Aorta (tissue), 5 donors: ENCODE data around the gene CTH. TPM values are rescaled to one million over a fixed set of nuclear protein-coding genes. Genes with fewer than 3 reads are reported as not detected.
"Not testable (repeated sequence)": the region's sequence is repeated elsewhere in the genome, so short reads cannot be mapped to it uniquely, and the experiment has no call there.

Source experiments
- ATAC-seq: fragments of 200-7000 bp; cut with Tn5 transposase; one replicate; pipeline ENCODE4 v1.9.1; 2022; ENCODE audit warnings: moderate library complexity; ENCODE audit not compliant: low FRiP score
- DNase-seq, 2 donors: peaks; one replicate each; pipeline ENCODE4 v3.0.0-alpha.2; 2020
- H3K27ac ChIP-seq, 2 donors: one replicate each; pipeline ENCODE4 v1.5.1; 2013; ENCODE audit warnings: low read length in 2 of 2, mild to moderate bottlenecking in 2 of 2, moderate library complexity in 2 of 2, control low read depth in 1 of 2, inconsistent platforms in 1 of 2, low read depth in 1 of 2
- H3K27me3 ChIP-seq, 2 donors: one replicate each; pipeline ENCODE4 v1.6.1; 2013; ENCODE audit warnings: control low read depth in 1 of 2, low read length in 1 of 2, mild to moderate bottlenecking in 1 of 2, moderate library complexity in 1 of 2; ENCODE audit not compliant: insufficient read depth in 2 of 2, control insufficient read depth in 1 of 2
- H3K36me3 ChIP-seq, 2 donors: one replicate each; pipeline ENCODE4 v1.6.1; 2013; ENCODE audit warnings: control low read depth in 1 of 2, low read length in 1 of 2, mild to moderate bottlenecking in 1 of 2; ENCODE audit not compliant: insufficient read depth in 2 of 2, control insufficient read depth in 1 of 2
- H3K4me1 ChIP-seq, 2 donors: one replicate each; pipeline ENCODE4 v1.6.1; 2013; ENCODE audit warnings: low read length in 2 of 2, control low read depth in 1 of 2, mild to moderate bottlenecking in 1 of 2, moderate library complexity in 1 of 2; ENCODE audit not compliant: insufficient read depth in 2 of 2, control insufficient read depth in 1 of 2
- H3K4me3 ChIP-seq, 2 donors: one replicate each; pipeline ENCODE4 v1.5.1; 2013; ENCODE audit warnings: low read length in 2 of 2, control low read depth in 1 of 2, mild to moderate bottlenecking in 1 of 2
- H3K9me3 ChIP-seq: one replicate; pipeline ENCODE4 v1.6.1; 2013; ENCODE audit warnings: mild to moderate bottlenecking, low read length; ENCODE audit not compliant: control insufficient read depth
- WGBS, 2 donors: extraction: QIAGEN DNeasy Blood & Tissue Kit; methylation state at CpG; one replicate each; pipeline ENCODE4 v1.1.7; 2013; 5-methylcytosine and 5-hydroxymethylcytosine counted together
- intact Hi-C, 2 donors: fragments of 100-400 bp; cut with DNase I; formaldehyde crosslinking; loops; one replicate each; pipeline versions ENCODE4 v1.14.2 to v1.15.0; 2022
- polyA plus RNA-seq, 2 donors: library from polyadenylated mRNA; stranded (reverse); fragments of 200-250 nt; gene quantifications; one replicate each; pipeline ENCODE4 v1.2.3, GENCODE V29; 2013
- total RNA-seq, 2 donors: library from RNA; stranded (reverse); fragmentation: NEBNext Ultra II Directional; extraction: Animal tissue kit (Norgen Biotek cat#: 25700); gene quantifications; one replicate each; pipeline ENCODE4 v1.2.1, GENCODE V29; 2021
- donor health status: healthy with polysubstance abuse.
- donor health status: Bipolar disorder and iron deficiency.
- donor health status: DM: no; HTN: no; CAD: no.
- donor health status: DM: no; HTN: no; CAD: no.
- donor health status: DM: yes; HTN: yes; CAD: no.

Gene CTH
- total and polyA plus RNA-seq, 4 donors: 1.8 to 4.3 (median 2.8) TPM

DNA sequence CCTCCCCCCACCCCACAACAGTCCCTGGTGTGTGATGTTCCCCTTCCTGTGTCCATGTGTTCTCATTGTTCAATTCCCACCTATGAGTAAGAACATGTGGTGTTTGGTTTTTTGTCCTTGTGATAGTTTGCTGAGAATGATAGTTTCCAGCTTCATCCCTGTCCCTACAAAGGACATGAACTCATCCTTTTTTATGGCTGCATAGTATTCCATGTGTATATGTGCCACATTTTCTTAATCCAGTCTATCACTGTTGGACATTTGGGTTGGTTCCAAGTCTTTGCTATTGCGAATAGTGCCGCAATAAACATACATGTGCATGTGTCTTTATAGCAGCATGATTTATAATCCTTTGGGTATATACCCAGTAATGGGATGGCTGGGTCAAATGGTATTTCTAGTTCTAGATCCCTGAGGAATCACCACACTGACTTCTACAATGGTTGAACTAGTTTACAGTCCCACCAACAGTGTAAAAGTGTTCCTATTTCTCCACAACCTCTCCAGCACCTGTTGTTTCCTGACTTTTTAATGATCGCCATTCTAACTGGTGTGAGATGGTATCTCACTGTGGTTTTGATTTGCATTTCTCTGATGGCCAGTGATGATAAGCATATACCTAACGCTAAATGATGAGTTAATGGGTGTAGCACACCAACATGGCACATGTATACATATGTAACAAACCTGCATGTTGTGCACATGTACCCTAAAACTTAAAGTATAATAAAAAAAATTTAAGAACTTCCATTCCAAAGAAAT lies 8.1 kb downstream of the CTH start:
- not testable (repeated sequence) for H3K9me3 ChIP-seq, DNase-seq, H3K4me1 ChIP-seq, H3K36me3 ChIP-seq, H3K27me3 ChIP-seq, ATAC-seq, H3K4me3 ChIP-seq, H3K27ac ChIP-seq
- WGBS, 2 donors: 82 to 95% methylated on average over 4 of the region's 4 CpGs
- intact Hi-C loops: loop anchor here in 1 of 2 donors (10.0 kb wide), 1 partner anchor 214 kb away; the partner anchor contains the start of gene LRRC40

- intact Hi-C loops: no loop called here
Observed at GRCh38 chr1:70420320-70420719, 9.3 kb downstream of the CTH start.

GRCh38 chr1:70426154-70427131 lies 15.4 kb downstream of the CTH start:
- Histone ChIP-seq H3K27me3 (no peaks in the 10 kb centered on the region), H3K4me3 (no peak overlapping the region), H3K4me1 (no peaks in the 10 kb centered on the region), H3K36me3 (peaks cover 0 to 4% of the 10 kb centered on the region in 2 donors), H3K9me3 (no peaks in the 10 kb centered on the region), H3K27ac (no peak overlapping the region)
- no peak for ATAC-seq
- intact Hi-C loops: no loop called here
- WGBS, 2 donors: 86 to 89% methylated on average over 7 of the region's 7 CpGs
- DNase-seq: no peak

More at GRCh38 chr1:70420320-70420719, 9.3 kb downstream of the CTH start:
- DNase-seq (no peak), ATAC-seq (no peak)
- no peaks in the 10 kb centered on the region for H3K36me3 ChIP-seq
- H3K27me3 ChIP-seq: no peaks in the 10 kb centered on the region
- H3K9me3 ChIP-seq: no peaks in the 10 kb centered on the region
- H3K4me3 ChIP-seq: no peak overlapping the region
- WGBS, 2 donors: 89% methylated on average over 4 of the region's 4 CpGs
- no peak overlapping the region for H3K27ac ChIP-seq
- H3K4me1 ChIP-seq: no peaks in the 10 kb centered on the region

DNA sequence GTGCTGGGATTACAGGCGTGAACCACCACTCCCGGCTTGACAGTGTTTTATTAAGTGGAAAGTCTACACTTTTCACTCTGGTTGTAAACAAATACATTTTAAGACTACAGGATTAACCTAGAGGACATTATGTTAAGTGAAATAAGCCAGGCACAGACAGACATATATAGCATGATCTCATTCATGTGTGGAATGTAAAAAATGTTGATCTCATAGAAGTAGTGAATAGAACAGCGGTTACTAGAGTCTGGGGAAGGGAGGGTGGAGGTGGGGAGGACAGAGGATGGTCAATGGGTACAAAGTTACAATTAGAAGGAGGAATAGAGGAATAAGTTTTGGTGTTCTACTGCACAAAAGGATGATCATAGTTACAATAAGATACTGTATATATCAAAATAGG lies 16.9 kb downstream of the CTH start:
- no peak for DNase-seq

DNA sequence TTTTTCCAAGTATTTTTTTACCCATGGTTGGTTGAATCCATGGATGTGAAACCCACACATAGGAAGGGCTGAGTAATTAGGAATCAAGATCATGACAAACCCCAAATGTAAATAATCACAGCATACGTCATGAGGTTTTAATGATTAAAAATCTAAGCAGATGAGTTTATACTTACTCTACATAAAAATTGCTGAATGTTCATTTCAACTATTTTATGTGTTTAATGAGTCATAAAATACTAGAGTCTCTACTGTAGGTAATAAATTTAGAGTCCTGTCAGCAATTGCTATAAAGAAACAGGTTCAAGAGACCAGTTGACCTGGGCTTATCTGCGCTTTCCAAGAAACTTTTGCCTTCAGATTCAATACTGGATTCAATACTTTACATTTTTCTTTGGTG lies 18.2 kb downstream of the CTH start:
- no peaks in the 10 kb centered on the region for H3K27me3 ChIP-seq
- H3K27ac ChIP-seq: no peak overlapping the region
- H3K4me1 ChIP-seq: no peaks in the 10 kb centered on the region
- WGBS, 2 donors: 87 to 88% methylated on average over 2 of the region's 2 CpGs
- ATAC-seq (no peak), DNase-seq (no peak)
- H3K36me3 ChIP-seq: peaks cover 2 to 9% of the 10 kb centered on the region in 2 donors
- no peaks in the 10 kb centered on the region for H3K9me3 ChIP-seq
- intact Hi-C loops: no loop called here
- no peak overlapping the region for H3K4me3 ChIP-seq

More for the DNA sequence above, 16.9 kb downstream of the CTH start:
- Histone ChIP-seq H3K4me3 (no peak overlapping the region), H3K27me3 (no peaks in the 10 kb centered on the region), H3K4me1 (no peaks in the 10 kb centered on the region), H3K36me3 (peaks cover 0 to 4% of the 10 kb centered on the region in 2 donors), H3K9me3 (no peaks in the 10 kb centered on the region), H3K27ac (no peak overlapping the region)
- WGBS, 2 donors: 74 to 76% methylated on average over 3 of the region's 3 CpGs
- ATAC-seq: no peak
- intact Hi-C loops: no loop called here

DNA sequence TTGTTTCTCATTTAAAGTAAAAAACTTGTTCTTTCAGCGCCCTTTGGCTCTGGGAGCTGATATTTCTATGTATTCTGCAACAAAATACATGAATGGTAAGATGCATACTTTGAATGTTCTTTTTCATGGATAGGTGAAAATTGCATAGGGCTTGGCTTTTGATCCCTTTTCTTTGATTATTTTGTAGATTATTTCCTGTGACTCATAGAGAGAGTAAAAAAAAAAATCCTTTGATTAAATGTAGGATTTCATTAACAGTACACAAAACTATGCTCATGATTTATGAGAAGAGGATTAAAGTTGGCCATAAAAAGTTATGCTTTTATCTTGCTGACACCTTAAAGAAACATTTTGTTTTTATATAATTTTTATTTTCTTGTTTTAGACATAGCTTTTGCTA lies 18.7 kb downstream of the CTH start:
- intact Hi-C loops: loop anchor here in 1 of 2 donors (10.0 kb wide), 1 partner anchor 645 kb away; no protein-coding TSS in a partner anchor
- ATAC-seq: no peak

DNA sequence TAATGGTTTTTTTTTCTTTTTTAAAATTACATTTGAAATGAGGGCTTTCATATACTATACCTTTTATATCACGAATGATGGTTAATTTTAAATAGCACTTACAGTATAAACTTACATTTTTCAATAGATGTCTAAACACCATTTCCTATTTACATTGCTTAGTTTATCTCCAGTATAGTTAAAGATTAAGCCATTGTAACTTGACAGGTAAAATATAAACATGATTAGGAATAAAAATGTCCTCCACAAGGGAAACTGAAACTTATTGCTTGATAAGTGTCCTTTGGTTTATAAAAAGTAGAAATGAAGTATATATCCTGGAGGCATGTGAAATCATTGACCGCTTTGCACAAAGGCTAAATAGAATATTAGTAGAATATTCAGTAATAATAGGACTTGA lies 20.2 kb downstream of the CTH start:
- intact Hi-C loops: loop anchor here in 1 of 2 donors (10.0 kb wide), 1 partner anchor 643 kb away; no protein-coding TSS in a partner anchor
- no peak for DNase-seq

More for the DNA sequence above, 18.7 kb downstream of the CTH start:
- peaks cover 2 to 9% of the 10 kb centered on the region in 2 donors for H3K36me3 ChIP-seq
- no peak overlapping the region for H3K27ac ChIP-seq
- no peak overlapping the region for H3K4me3 ChIP-seq
- no peaks in the 10 kb centered on the region for H3K4me1 ChIP-seq
- DNase-seq: no peak
- 97 to 100% methylated on average over 1 of the region's 1 CpG for WGBS, 2 donors
- H3K9me3 ChIP-seq: no peaks in the 10 kb centered on the region
- no peaks in the 10 kb centered on the region for H3K27me3 ChIP-seq

GRCh38 chr1:70431874-70432273 lies 20.8 kb downstream of the CTH start:
- ATAC-seq (no peak), DNase-seq (no peak)
- peaks cover 2 to 7% of the 10 kb centered on the region in 2 donors for H3K36me3 ChIP-seq
- H3K27ac ChIP-seq: no peak overlapping the region
- no peaks in the 10 kb centered on the region for H3K4me1 ChIP-seq
- 80 to 84% methylated on average over 3 of the region's 3 CpGs for whole genome bisulfite sequencing, 2 donors
- no peaks in the 10 kb centered on the region for H3K9me3 ChIP-seq
- H3K27me3 ChIP-seq: no peaks in the 10 kb centered on the region
- intact Hi-C loops: loop anchor here in 1 of 2 donors (10.0 kb wide), 1 partner anchor 643 kb away; no protein-coding TSS in a partner anchor
- no peak overlapping the region for H3K4me3 ChIP-seq

More for the DNA sequence above, 20.2 kb downstream of the CTH start:
- no peaks in the 10 kb centered on the region for H3K4me1 ChIP-seq
- H3K9me3 ChIP-seq: no peaks in the 10 kb centered on the region
- no peaks in the 10 kb centered on the region for H3K27me3 ChIP-seq
- no peak for ATAC-seq
- no peak overlapping the region for H3K4me3 ChIP-seq
- H3K27ac ChIP-seq: no peak overlapping the region
- 91 to 92% methylated on average over 2 of the region's 2 CpGs for WGBS, 2 donors
- H3K36me3 ChIP-seq: peaks cover 2 to 9% of the 10 kb centered on the region in 2 donors
